ENCODE data around the gene TBC1D22A.

DNA sequence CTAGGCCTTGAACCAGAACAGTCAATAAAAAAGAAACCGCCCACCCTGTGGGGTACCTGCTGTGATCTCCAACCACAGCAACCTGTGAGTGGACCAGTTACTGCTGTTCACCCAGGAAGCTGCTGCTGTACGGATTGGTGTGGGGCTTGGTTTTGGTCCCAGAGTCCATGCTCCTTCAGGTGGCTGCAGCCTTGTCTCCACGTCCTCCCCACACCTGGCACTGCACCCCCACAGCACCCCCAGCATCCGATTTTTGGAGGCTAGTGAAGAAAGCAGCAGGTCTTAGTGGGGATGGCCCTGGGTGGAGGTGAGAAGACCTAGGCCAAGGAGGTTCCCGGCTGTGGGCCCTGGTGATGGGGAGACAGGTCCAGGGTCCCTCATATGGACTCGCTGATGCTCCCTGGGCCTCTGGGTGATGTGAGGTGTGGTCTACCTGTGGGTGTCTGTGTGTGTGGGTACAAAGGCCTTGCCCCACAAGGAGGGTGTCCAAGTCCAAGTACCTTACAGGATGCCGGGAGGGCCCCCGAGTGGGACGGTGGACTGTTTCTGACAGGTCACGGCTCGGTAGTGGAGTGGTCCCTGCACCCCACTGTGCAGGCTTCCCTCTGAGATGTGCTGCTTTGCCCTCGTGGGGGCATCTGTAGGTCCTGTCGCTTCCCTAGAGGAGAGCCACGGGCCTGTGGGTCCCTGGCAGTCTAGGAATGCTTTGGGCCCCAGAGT lies 283.4 kb downstream of the TBC1D22A start:
- TF ChIP-seq, protein P1, sequence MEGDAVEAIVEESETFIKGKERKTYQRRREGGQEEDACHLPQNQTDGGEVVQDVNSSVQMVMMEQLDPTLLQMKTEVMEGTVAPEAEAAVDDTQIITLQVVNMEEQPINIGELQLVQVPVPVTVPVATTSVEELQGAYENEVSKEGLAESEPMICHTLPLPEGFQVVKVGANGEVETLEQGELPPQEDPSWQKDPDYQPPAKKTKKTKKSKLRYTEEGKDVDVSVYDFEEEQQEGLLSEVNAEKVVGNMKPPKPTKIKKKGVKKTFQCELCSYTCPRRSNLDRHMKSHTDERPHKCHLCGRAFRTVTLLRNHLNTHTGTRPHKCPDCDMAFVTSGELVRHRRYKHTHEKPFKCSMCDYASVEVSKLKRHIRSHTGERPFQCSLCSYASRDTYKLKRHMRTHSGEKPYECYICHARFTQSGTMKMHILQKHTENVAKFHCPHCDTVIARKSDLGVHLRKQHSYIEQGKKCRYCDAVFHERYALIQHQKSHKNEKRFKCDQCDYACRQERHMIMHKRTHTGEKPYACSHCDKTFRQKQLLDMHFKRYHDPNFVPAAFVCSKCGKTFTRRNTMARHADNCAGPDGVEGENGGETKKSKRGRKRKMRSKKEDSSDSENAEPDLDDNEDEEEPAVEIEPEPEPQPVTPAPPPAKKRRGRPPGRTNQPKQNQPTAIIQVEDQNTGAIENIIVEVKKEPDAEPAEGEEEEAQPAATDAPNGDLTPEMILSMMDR (IDR thresholded peaks at IDR 0.05; ENCODE audit: low read depth, low read length) = no peak
- TF ChIP-seq EZH2phosphoT487 (IDR thresholded peaks at IDR 0.05; ENCODE audit: low read depth) = no peak

All from OCI-LY3 (cell line).